Uterus (tissue), 2 donors: ENCODE data around the gene SLC4A1.

Experiments
- POLR2A ChIP-seq, 2 donors: fragments of 450-650 bp; IDR thresholded peaks; one replicate each; pipeline ENCODE4 v1.6.1; 2016; ENCODE audit warnings: antibody characterized with exemption in 2 of 2, mild to moderate bottlenecking in 1 of 2, moderate library complexity in 1 of 2
- TF ChIP-seq, protein P1 (sequence below), 4 experiments: fragments of 200-600 bp in 2 of 4; fragments of 450-650 bp in 2 of 4; sonication (generic) in 2 of 4; IDR thresholded peaks; one replicate each; pipeline ENCODE4 v1.5.1; 2016 to 2019; ENCODE audit warnings: antibody characterized with exemption in 4 of 4, mild to moderate bottlenecking in 2 of 4, moderate library complexity in 1 of 4

DNA sequence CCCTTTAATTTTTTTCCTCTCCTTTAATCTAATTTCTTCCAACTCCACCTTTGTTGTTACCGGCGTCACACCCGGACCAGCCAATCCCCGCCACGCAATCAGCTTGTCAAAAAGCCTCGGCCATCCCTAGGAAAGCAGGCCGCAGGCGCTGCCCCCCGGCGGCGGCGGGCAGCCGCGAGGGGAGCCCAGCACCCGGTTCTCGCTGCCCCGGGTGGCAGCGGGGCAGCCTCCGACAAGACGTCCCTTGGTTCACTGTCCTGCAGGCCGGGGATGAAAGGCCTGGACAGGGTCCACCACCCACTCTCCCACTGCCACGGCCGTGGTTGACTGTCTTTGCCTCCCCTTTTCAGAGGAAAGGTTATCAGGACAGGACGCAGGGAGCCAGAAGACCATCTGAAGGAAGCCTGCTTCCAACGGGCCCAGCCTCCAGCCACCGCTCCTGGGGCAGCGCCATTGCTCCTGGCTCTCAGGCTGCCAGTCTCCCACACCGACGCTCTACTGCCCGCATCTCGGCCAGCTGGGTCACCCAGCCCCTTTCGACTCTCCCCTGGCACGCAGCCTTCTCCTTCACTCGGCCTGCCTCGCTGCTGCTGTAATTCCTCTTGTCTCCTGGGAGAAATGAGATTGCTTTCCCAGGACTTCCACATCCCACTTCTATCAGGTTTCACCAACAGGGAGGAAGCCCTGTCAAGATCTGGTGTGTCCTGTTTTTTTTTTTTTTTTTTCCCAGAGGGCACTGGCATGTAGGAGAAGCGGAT is 45.6 kb downstream of the SLC4A1 start:
- TF ChIP-seq, protein P1, sequence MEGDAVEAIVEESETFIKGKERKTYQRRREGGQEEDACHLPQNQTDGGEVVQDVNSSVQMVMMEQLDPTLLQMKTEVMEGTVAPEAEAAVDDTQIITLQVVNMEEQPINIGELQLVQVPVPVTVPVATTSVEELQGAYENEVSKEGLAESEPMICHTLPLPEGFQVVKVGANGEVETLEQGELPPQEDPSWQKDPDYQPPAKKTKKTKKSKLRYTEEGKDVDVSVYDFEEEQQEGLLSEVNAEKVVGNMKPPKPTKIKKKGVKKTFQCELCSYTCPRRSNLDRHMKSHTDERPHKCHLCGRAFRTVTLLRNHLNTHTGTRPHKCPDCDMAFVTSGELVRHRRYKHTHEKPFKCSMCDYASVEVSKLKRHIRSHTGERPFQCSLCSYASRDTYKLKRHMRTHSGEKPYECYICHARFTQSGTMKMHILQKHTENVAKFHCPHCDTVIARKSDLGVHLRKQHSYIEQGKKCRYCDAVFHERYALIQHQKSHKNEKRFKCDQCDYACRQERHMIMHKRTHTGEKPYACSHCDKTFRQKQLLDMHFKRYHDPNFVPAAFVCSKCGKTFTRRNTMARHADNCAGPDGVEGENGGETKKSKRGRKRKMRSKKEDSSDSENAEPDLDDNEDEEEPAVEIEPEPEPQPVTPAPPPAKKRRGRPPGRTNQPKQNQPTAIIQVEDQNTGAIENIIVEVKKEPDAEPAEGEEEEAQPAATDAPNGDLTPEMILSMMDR (IDR thresholded peaks at IDR 0.05): peak; percentile 7 to 48 (median 28)
- peak; percentile 65 to 74 for TF ChIP-seq POLR2A (IDR thresholded peaks at IDR 0.05)
